ENCODE data around the gene SLC16A12. TPM values are rescaled to one million over a fixed set of nuclear protein-coding genes. Genes with fewer than 3 reads are reported as not detected.

SLC16A12 gene
- total RNA-seq: not detected

GRCh38 chr10:89535171-89536012, at the start of gene SLC16A12:
Gene SLC16A12 (minus strand): TSS chr10:89535594. CDS start chr10:89462578, 73,016 bp downstream.
- H3K4me1 Mint-ChIP-seq: peaks cover 8% of the 10 kb centered on the region
- H3K27me3 Mint-ChIP-seq: peaks cover 79% of the 10 kb centered on the region
- H3K9me3 Mint-ChIP-seq: no peaks in the 10 kb centered on the region
- no peak within 1 kb of the TSS for H3K27ac Mint-ChIP-seq
- H3K4me3 Mint-ChIP-seq: peak within 1 kb of the TSS; percentile 29
- DNase-seq: peak; percentile 12
- H3K36me3 Mint-ChIP-seq: no peaks in the 10 kb centered on the region

GRCh38 chr10:89582022-89582421, 46.6 kb upstream of the SLC16A12 start:
- Mint-ChIP-seq H3K9me3 (no peaks in the 10 kb centered on the region), H3K4me3 (no peak overlapping the region), H3K4me1 (no peaks in the 10 kb centered on the region), H3K27ac (no peak overlapping the region), H3K27me3 (peaks cover 8% of the 10 kb centered on the region), H3K36me3 (no peaks in the 10 kb centered on the region)
- no peak for DNase-seq

DNA sequence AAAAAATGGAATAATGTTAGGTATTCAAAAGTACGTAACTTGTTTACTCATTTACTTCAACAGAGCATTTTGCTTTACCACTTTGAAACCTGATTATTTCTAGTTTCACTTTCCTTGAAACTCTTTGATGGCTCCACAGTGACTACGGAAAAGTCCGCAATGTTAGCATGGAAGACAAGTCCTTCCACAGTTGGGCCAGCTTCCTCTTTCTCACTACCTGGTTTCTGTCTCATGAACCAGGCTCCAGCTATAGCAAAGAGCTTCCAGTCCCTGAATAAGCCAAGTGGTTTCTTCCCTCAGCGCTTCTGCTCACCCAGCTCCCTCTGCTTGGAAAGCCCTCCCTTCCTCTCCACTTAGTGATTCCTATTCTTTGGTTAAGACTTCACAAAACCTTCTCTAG, 44.8 kb upstream of the SLC16A12 start:
- H3K27ac Mint-ChIP-seq: no peak overlapping the region
- H3K9me3 Mint-ChIP-seq: no peaks in the 10 kb centered on the region

DNA sequence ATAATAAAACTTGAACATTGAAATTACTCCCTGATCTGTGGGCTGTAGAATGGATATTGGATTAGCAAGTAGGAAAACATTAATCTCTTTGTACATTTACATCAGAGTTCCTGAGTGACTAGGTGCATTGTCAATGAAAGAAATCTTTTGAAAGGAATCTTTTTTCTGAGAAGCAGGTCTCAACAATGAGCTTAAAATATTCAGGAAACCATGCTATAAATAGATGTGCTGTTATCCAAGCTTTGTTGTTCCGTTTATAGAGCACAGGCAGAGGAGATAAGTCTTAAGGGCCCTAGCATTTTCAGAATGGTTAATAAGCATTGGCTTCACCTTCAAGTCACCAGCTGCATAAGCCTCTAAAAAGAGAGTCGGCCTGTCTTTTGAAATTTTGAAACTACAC, 41.3 kb upstream of the SLC16A12 start:
- DNase-seq: no peak
- Mint-ChIP-seq H3K4me3 (no peak overlapping the region), H3K4me1 (no peaks in the 10 kb centered on the region), H3K27ac (no peak overlapping the region), H3K9me3 (no peaks in the 10 kb centered on the region), H3K36me3 (no peaks in the 10 kb centered on the region), H3K27me3 (peaks cover 12% of the 10 kb centered on the region)

More for the DNA sequence above, 44.8 kb upstream of the SLC16A12 start:
- no peak for DNase-seq
- Mint-ChIP-seq H3K4me3 (no peak overlapping the region), H3K4me1 (no peaks in the 10 kb centered on the region), H3K36me3 (no peaks in the 10 kb centered on the region), H3K27me3 (peaks cover 8% of the 10 kb centered on the region)

GRCh38 chr10:89576022-89576421, 40.6 kb upstream of the SLC16A12 start:
- H3K4me1 Mint-ChIP-seq: no peaks in the 10 kb centered on the region
- H3K4me3 Mint-ChIP-seq: no peak overlapping the region
- H3K27me3 Mint-ChIP-seq: peaks cover 12% of the 10 kb centered on the region
- H3K9me3 Mint-ChIP-seq: no peaks in the 10 kb centered on the region
- H3K36me3 Mint-ChIP-seq: no peaks in the 10 kb centered on the region
- no peak for DNase-seq
- H3K27ac Mint-ChIP-seq: no peak overlapping the region

DNA sequence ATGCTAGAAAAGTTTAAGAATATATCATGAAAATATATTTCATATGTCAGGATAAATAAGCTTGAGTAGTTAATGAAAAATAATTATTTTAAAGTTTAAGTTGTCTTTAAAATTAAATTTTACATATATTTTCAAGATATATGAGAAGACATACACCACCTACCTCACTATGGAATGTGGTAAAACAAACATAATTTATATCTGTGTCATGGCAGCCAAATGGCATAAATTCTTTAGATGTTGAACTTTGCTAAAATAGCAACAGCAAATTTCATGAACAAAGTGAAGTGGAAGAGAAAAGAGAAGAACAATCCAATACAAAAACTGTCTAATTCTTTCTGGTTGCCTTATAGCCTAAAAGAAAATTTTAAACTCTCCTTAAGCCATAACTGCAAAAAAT, 39.6 kb upstream of the SLC16A12 start:
- Mint-ChIP-seq H3K9me3 (no peaks in the 10 kb centered on the region), H3K4me1 (no peaks in the 10 kb centered on the region), H3K4me3 (no peak overlapping the region), H3K27me3 (peaks cover 4% of the 10 kb centered on the region), H3K36me3 (no peaks in the 10 kb centered on the region), H3K27ac (no peak overlapping the region)
- no peak for DNase-seq

DNA sequence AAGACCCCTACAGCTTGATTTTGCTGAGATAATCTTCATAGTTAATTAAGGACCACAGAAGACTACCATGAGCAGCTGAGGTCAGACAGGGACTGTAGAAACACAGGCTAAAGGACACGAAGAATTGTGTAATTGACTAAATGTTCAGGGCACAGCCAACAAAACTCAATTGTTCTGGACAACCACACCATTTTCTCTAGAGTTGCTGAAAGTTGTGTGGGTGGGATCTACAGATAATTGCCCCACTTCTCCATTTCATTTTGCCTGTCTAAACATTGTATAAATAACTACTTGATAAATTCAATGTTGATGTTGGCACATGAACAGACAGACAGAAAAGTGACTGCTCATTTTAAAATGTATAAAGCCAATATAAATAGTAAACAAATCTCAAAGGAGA, 39.0 kb upstream of the SLC16A12 start:
- Mint-ChIP-seq H3K9me3 (no peaks in the 10 kb centered on the region), H3K27ac (no peak overlapping the region), H3K36me3 (no peaks in the 10 kb centered on the region), H3K4me3 (no peak overlapping the region), H3K27me3 (peaks cover 4% of the 10 kb centered on the region), H3K4me1 (no peaks in the 10 kb centered on the region)
- no peak for DNase-seq

GRCh38 chr10:89567576-89568245, 32.3 kb upstream of the SLC16A12 start:
- peaks cover 9% of the 10 kb centered on the region for H3K27me3 Mint-ChIP-seq

DNA sequence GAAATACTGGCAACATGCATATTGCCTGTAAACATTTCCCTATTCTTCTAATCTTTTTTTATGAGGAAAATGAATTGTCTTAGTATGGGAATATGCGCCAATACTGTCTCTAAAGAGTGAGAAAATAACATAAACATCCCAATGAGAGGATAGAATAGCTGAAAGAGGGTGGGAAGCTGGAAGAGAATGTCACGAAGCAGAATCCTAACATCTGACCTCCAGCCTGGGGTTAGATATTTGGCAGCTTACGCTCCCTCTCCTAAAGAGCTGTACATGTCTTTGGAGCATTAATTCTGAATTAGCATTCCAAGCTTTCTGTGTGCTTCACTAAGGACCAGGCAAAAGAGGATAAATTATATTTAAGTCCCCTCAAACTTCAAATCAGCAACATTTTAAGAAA, 31.6 kb upstream of the SLC16A12 start:
- H3K4me1 Mint-ChIP-seq: no peaks in the 10 kb centered on the region
- no peak overlapping the region for H3K4me3 Mint-ChIP-seq
- H3K9me3 Mint-ChIP-seq: no peaks in the 10 kb centered on the region
- no peak for DNase-seq
- H3K27ac Mint-ChIP-seq: no peak overlapping the region
- no peaks in the 10 kb centered on the region for H3K36me3 Mint-ChIP-seq
- H3K27me3 Mint-ChIP-seq: peaks cover 9% of the 10 kb centered on the region

More at GRCh38 chr10:89567576-89568245, 32.3 kb upstream of the SLC16A12 start:
- Mint-ChIP-seq H3K4me1 (no peaks in the 10 kb centered on the region), H3K9me3 (no peaks in the 10 kb centered on the region), H3K36me3 (no peaks in the 10 kb centered on the region), H3K27ac (no peak overlapping the region), H3K4me3 (no peak overlapping the region)
- no peak for DNase-seq

- no peaks in the 10 kb centered on the region for H3K9me3 Mint-ChIP-seq
- H3K4me1 Mint-ChIP-seq: no peaks in the 10 kb centered on the region
Observed at GRCh38 chr10:89566095-89566950, 30.9 kb upstream of the SLC16A12 start.

GRCh38 chr10:89565180-89565579, 29.8 kb upstream of the SLC16A12 start:
- H3K4me3 Mint-ChIP-seq: no peak overlapping the region
- DNase-seq: no peak
- peaks cover 9% of the 10 kb centered on the region for H3K27me3 Mint-ChIP-seq
- no peaks in the 10 kb centered on the region for H3K36me3 Mint-ChIP-seq
- H3K4me1 Mint-ChIP-seq: no peaks in the 10 kb centered on the region
- H3K27ac Mint-ChIP-seq: no peak overlapping the region
- no peaks in the 10 kb centered on the region for H3K9me3 Mint-ChIP-seq

More at GRCh38 chr10:89566095-89566950, 30.9 kb upstream of the SLC16A12 start:
- Mint-ChIP-seq H3K27ac (no peak overlapping the region), H3K4me3 (no peak overlapping the region), H3K27me3 (peaks cover 9% of the 10 kb centered on the region), H3K36me3 (no peaks in the 10 kb centered on the region)
- DNase-seq: no peak

DNA sequence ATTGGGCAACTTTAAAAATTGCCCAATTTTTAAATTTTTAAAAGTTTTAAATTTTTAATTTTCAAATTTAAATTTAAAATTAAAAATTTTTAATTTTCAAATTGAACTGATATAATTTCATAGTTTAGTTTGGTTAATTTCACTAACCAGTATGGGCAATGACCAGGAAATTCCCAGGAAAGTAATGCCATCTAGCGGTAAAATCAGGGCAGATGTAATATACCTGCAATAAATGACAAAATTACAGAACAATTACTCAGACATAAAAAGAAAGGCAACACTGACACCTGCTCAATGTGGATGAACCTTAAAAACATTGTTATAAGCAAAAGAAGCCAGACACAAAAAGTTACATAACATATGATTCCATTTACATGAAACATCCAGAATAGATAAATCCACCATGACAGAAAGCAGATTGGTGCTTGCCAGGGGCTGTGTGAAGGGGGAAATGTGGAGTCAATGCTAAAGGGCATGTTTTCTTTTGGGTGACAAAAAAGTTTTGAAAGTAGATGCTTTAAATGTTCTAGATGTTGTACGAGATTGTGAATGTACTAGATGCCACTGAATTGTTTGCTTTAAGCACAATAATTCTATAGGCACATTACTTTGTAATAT, 28.6 kb upstream of the SLC16A12 start:
- Mint-ChIP-seq H3K4me3 (no peak overlapping the region), H3K36me3 (no peaks in the 10 kb centered on the region), H3K27me3 (peaks cover 9% of the 10 kb centered on the region), H3K27ac (no peak overlapping the region), H3K9me3 (no peaks in the 10 kb centered on the region), H3K4me1 (no peaks in the 10 kb centered on the region)
- no peak for DNase-seq

DNA sequence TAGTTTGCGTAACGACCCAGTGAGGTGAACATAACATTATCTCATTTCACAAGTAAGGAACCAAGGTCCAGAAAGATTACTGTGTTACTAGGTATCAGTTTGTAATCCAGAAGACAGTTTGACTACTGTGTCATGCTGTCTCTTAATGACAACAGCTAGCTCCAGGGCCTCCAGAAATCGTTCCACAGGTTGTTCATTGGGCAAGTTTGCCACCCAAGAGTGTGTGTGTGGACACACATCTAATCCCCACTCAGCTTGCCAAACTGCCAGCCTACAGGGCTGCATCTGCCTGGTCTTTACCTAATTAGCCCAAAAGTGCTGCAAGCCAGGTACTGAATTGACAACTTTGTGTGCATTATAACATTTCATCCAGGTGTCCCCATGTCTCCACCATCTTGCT, 27.9 kb upstream of the SLC16A12 start:
- DNase-seq: no peak
- Mint-ChIP-seq H3K27ac (no peak overlapping the region), H3K9me3 (no peaks in the 10 kb centered on the region), H3K4me3 (no peak overlapping the region), H3K27me3 (peaks cover 14% of the 10 kb centered on the region), H3K4me1 (no peaks in the 10 kb centered on the region), H3K36me3 (no peaks in the 10 kb centered on the region)

DNA sequence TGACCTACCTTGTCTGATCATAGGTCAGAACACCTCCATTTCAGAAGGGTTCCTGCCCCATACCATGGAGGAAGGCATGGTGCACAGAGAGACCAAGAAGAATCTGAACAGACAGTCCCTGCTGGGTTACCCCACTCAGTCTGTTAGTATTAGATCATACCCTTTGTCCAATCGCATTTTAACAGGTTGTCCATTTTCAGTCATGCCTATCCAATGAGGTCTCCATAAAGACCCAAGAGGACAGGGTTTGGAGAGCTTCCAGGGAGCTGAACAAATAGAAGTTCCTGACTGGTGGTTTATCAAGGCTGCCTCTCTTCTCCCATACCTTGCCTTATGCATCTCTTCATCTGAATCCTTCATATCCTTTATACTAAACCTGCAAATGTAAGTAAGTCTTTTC, 21.2 kb upstream of the SLC16A12 start:
- no peak for DNase-seq
- Mint-ChIP-seq H3K4me1 (no peaks in the 10 kb centered on the region), H3K4me3 (no peak overlapping the region), H3K27me3 (peaks cover 10% of the 10 kb centered on the region), H3K36me3 (no peaks in the 10 kb centered on the region), H3K27ac (no peak overlapping the region), H3K9me3 (no peaks in the 10 kb centered on the region)
